Gastroesophageal sphincter (tissue), 3 donors: ENCODE data around the gene ETS2.

Source experiments
- POLR2A ChIP-seq, 2 donors: fragments of 450-650 bp; IDR thresholded peaks; one replicate each; pipeline ENCODE4 v1.6.1; 2017; ENCODE audit warnings: antibody characterized with exemption in 2 of 2, mild to moderate bottlenecking in 2 of 2, moderate library complexity in 1 of 2
- POLR2AphosphoS5 ChIP-seq: sonication (generic); formaldehyde crosslinking; IDR thresholded peaks from one replicate; pipeline ENCODE4 v1.6.1; 2017; ENCODE audit warnings: antibody characterized with exemption
- TF ChIP-seq, protein P1 (sequence below), 4 experiments: fragments of 200-600 bp in 2 of 4; fragments of 450-650 bp in 2 of 4; sonication (generic) in 1 of 4; IDR thresholded peaks; one replicate each; pipeline ENCODE4 v1.5.1; 2017 to 2019; ENCODE audit warnings: antibody characterized with exemption in 4 of 4, mild to moderate bottlenecking in 2 of 4, moderate library complexity in 2 of 4

DNA sequence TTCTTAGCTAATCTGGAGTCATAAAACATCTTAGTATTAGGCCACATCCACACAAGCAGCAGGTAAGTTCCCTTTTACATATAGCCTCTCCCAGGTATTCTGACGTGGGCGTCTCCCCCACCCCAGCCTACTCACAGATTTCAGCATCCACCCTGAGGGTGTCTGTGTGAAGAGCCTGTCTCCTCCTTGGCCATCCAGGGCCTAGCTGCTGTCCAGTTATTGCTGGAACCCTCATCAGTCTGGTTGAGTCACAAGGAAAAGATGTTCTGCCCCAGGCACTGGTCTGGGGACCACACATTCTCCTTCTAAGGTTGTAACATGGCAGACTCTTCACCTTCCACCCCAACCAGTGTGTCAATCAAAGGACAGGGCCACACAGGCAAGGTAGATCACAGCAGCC lies 57.6 kb downstream of the ETS2 start:
- TF ChIP-seq POLR2A (IDR thresholded peaks at IDR 0.05): no peak
- TF ChIP-seq, protein P1, sequence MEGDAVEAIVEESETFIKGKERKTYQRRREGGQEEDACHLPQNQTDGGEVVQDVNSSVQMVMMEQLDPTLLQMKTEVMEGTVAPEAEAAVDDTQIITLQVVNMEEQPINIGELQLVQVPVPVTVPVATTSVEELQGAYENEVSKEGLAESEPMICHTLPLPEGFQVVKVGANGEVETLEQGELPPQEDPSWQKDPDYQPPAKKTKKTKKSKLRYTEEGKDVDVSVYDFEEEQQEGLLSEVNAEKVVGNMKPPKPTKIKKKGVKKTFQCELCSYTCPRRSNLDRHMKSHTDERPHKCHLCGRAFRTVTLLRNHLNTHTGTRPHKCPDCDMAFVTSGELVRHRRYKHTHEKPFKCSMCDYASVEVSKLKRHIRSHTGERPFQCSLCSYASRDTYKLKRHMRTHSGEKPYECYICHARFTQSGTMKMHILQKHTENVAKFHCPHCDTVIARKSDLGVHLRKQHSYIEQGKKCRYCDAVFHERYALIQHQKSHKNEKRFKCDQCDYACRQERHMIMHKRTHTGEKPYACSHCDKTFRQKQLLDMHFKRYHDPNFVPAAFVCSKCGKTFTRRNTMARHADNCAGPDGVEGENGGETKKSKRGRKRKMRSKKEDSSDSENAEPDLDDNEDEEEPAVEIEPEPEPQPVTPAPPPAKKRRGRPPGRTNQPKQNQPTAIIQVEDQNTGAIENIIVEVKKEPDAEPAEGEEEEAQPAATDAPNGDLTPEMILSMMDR (IDR thresholded peaks at IDR 0.05): no peak
- TF ChIP-seq POLR2AphosphoS5: no peak
